HG02938 (cell line): Measurements from ENCODE around the gene MYO7A.

Experiments
- ATAC-seq: cut with Tn5 transposase; IDR thresholded peaks from one replicate; pipeline ENCODE4 v1.9.1; 2021; ENCODE audit warnings: mild to moderate bottlenecking, moderate library complexity; ENCODE audit not compliant: unreplicated experiment

Gene MYO7A

DNA sequence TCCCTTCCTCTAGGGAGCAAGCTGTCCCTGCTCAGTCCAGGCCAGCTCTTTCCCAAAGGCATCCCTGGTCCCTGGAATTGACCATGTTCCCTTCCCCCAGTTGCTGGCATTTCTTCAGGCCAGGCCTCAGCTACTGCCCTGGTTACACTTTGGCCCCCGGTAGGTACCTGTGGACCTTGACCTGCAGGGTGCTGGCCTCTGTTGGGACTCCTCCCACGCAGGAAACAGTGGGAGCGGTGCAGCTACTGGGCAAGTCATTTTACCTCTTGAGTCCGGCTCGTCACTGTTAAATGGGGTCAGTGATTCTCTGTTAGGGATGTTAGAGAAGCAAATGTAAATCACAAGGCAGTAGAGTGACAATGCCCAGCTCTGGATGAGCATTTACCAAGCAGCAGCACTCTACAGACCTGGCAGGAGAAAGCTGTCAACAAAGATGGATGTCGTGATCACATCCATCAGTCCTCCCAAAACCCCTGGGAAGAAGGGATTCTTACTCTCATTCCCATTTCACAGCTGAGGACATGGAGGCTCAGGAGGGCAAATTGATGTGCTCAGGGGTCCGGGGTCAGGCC, 16.9 kb downstream of the MYO7A start:
- ATAC-seq, result no peak

DNA sequence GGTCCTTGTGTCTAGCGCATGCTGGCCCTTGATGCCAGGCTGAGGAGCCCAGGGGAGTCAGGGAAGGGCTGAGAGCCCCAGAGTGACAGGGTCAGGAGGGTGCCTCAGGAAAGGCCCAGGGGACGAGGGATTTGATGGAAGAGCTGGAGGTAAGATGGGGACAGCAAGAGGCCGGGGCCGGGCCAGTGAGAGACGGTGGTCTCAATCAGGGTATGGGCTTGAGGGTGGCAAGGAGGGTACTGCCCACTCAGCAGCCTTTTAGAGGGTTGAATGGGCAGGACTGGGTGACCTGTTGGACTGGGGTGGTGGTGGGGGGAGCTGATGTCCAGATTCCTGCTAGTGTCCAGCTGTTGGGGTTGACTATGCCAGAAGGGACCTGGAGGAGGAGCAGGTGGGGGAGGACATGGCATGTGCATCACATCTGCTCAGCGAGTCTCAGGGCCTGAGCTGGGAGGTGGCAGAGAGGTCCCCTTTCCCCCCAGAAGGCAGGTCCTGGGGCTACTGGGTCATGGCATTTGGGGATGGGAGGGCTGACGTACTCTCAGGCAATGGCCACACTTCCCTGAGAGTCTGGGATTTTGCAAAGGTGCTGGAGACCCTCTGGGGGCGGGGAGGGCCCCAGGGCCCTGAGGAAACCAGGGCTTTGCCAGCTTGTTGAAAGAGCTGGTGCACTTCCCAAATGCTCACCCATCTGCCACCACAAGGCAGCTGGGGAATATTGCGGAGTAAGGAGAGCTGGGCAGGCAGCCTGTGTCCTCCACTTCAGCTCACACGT, 18.4 kb downstream of the MYO7A start:
- ATAC-seq, result no peak

DNA sequence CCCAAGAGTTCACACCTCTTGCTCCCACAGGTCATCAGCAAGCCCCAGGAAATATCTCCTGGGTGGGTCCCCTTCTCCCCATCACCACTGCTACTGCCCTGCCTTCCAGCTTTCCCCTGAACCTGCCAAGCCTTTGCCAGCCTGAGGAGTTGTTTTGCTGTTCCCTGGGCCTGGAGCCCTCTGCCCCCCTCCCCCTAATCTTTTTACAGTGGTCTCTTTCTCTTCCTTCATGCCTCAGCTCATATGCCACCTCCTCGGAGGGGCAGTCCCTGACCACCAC, 18.9 kb downstream of the MYO7A start:
- ATAC-seq, result no peak

DNA sequence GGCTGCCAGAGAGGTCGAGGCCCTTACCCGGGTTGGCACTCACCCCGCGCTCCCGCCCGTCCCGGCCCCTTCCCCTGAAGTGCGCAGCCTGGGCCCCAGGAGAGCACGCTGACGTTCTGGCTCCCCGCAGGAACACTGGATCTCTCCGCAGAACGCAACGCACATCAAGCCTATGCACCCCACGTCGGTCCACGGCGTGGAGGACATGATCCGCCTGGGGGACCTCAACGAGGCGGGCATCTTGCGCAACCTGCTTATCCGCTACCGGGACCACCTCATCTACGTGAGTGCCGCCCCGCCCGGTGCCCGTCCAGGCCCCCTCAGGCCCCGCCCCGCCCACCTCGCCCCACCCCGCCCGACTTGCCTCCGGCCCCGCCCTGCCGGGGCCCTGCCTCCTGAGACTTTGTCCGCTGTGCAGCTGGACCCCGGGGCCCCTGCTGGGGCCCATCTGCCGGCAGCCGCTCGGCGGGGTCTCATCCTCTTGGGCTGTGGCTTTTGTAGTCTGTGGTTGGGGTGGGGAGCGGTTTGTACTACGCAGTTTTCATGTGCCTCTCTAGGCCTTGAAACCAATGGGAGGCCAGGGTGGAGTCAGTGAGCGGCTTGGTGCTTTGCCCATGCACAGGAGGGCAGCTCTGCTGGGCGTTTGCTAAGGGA, 19.7 kb downstream of the MYO7A start:
- no peak for ATAC-seq

DNA sequence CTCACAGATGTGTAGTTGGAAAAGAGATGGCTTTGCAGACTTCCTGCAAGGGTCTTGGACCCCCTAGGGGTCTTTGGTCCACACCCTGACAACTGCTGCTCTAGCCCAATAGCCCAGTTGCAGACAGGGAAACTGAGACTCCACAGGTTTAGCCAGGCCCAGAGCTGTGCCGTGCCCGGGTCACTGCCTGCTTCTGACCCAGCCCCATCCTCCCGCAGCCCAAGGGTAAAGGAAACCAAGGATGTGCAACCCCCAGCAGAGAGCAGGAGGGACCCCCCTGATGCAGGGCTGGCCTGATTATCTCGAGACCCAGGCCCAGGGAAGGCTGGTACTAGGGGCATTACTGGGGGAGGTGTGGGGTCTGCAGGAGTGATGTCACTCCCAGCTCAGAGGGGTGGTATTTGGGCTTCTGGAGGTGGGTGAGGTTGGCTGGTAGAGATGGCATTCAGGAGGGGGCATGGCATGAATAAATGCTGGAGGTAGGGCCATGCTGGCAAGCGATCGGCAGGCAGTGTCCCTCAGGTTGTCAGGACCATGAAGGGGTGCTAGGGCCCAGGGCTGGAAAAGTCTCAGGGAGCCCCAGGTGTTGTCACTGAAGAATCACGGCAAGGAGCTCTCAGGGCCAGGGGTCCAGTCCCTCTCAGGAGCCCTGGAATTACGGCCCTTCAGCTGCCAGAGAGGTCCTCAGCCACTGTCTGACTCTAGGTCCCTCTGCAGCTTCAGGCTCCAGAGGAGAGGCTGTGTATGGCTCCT, 21.1 kb downstream of the MYO7A start:
- no peak for ATAC-seq

DNA sequence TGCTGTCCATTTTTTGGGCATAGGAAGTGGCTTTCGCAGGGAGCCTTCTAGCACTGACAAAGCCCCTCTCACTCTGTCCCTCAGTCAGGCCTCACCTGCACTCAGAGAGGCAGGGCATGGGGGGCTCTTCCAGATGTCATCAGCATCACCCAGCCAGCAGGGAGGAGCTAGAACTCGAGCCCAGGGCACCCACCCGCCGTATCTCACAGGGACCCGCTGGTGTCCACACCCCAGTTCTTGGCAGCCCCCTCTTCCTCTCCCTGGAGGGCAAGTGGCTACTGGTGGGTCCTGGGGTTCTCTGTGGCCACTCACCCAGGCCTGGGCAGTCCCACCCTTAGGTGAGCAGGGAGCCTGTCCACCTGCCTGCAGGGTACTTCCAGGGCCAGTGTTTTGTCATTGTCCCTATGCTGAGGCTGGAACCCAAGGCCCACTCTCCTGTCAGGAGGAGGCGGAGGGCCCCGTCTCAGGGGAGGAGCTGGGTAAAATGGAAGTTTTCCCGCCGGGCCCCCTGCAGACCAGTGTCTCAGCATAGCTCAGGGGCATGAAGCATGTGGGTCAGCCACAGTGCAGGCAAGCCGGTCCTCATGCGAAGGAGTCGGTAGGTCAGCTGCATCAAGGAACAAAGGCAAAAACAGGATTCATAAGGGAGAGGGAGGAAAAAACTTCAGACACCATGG, 21.8 kb downstream of the MYO7A start:
- ATAC-seq, result no peak

DNA sequence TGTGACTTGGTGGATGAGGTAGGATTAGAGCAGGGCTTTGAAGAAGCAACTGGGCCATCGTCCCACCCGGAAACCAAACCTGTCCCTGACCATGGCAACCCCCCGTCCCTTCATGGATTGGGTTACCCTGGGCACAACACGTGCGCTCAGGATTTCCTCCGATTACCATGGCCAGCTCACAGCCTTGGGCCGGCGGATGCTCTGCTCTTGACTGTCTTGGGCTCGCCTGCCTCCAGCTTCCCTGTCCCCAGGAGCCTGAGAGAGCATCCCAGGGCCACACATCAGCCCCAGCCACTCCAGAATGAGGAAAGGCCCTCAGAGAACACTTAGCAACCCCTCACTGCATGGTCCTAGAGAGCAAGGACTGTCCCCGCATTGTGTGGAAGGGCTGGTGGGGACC, 22.8 kb downstream of the MYO7A start:
- no peak for ATAC-seq

DNA sequence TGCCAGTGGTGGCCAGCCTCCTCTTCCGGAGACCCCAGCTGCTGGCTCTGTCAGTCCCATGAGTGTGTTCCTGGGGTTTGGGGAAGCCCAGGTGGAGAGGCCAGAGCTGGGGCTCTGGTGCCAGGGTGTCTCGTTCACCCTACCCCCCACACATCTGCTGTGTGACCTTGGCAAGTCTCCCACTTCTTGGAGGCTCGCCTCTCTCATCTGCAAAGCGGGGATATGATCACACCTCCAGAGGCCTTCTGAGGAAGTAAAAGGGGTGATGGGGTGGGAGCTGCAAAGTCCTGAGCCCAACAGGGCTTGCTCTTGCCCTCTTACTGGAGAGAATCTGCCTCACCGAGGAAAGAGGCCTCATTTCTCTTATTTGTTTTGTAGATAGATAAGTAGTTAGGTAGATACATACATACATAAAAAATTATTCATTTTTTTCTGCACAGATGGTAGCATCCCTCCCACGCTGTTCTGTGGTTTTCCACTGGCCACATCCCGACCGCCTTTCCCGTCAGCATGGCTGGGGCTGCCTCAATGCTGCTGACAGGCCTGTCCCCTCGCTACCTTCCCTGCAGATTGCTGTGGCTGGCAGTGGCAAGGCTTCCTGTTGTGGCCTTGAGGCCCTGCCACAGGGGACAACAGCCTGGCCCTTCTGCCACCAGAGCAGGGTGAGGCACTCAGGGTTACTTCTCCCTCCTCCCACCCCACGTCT, 23.9 kb downstream of the MYO7A start:
- ATAC-seq, result no peak

DNA sequence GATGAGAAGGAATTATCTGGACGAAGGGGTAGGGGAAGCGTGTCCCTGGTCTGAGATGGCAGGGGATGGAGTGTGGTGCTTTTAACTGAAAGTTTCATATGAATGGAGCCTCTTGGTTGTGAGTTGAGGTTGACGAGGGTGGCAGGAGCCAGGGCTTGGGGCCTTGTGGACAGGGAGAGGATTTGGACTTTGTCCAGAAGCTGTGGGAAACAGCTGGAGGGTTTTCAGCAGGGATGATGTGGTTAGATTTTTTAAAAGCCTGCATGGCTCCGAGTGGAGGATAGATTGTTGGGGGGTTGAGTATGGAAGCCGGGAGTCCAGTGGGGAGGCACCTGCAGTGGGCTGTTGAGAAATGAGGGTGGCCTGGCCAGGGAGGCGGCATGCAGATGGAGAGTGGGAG, 24.8 kb downstream of the MYO7A start:
- ATAC-seq, result no peak

DNA sequence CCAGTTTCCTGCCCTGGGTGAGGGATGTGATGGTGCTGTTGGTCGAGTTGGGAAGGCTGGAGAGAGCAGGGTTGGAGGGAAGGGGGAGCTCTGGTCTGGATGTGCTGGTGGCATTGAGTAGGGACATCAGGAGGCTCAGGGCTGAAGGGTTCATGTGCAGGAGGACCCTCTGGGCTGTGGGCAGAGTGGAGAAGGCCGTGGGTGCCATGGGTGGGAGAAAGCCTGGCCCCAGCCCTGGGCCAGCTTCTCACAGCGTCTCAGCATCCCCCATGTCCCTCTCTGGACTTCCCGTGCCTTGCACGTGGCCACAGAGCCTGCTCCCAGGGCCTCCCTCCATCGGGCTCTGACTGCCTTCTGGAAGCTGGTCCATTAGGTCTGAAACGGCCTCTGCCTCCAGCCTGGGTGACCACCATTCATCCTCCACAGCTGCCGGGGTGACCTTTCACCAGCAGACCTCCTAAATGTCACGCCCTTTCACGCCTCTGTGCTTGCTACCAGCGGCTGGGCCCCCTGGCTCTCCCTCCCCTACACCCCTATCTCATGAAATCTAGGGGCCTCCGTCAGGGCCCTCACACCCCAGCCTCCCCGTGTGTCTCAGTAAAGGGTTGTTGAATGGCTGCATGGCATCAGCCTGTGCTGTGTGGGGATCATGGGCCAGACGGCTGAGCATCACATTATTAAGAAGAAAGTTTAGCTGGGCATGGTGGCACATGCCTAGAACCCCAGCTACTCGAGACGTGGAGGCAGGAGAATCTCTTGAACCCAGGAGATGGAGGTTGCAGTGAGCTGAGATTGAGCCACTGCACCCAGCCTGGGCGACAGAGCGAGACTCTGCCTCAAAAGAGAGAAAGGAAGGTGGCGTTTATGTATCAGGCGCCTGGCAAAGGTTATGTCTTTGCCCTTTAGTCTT, 25.5 kb downstream of the MYO7A start:
- ATAC-seq, result no peak

DNA sequence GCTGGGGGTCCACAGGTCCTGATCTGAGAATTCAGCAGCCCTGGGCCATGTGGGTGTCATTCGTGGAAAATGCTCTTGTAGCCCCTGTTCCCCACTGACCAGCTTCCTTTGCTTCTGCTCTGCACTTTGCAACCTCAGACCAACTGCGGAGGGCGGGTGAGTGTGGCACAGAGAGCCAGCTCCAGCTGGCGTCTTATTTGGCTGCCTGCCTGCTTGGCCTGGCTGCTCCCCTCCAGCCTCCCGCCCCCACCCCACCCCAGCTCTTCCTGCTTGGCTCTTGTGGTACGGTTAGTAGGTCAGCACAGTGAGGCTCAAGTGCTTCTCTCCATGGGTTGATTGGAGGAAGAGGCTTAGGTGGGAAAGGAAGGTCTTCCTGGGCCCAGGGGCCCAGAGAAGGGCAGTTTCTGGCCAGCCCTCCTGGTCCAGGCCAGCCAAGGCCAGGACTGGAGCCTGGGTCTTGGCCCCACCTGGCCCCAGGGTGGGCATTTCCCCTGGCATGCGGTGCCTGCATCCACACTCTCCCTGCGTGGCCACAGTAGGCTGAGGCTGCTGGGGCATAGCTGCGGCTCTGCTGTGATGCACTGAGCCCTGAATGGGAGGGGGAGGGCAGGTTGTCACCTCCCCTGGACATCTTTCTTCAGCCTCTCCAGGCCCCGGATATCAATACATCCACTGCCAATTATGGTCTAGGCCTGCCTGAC, 26.5 kb downstream of the MYO7A start:
- ATAC-seq, result no peak

DNA sequence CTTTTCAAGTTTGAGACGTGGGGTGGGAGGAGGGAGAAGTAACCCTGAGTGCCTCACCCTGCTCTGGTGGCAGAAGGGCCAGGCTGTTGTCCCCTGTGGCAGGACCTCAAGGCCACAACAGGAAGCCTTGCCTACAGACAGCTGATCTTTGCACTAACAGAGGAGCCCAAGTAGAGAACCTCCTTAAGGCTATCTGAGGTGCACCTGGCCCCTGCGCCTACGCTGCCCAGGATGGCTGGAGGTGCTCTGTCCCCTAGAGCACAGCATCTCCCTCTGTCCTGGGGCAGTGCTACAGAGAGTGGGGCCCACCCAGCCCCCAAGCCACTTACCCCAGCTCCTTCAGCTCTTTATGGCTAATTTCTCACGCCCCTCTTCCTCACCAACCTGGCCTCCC, 27.0 kb downstream of the MYO7A start:
- no peak for ATAC-seq

DNA sequence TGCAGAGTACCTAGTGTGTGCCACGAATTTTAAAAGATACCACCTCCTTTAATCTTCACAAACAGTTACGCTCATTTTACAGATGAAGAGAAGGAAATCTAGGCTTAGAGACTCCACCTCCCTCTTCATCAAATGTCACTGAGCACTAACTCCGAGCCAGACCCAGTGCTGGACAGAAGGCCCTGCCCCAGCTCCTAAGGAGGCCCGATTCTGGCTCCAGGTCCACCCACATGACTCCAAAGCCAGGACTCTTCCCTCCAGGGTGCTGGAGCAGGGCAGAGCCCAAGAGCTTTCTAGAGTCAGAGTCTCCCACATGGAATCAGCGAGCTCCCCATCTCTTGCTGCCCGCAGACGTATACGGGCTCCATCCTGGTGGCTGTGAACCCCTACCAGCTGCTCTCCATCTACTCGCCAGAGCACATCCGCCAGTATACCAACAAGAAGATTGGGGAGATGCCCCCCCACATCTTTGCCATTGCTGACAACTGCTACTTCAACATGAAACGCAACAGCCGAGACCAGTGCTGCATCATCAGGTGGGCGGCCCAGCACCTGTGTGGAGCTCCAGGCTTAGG, 27.6 kb downstream of the MYO7A start:
- no peak for ATAC-seq

DNA sequence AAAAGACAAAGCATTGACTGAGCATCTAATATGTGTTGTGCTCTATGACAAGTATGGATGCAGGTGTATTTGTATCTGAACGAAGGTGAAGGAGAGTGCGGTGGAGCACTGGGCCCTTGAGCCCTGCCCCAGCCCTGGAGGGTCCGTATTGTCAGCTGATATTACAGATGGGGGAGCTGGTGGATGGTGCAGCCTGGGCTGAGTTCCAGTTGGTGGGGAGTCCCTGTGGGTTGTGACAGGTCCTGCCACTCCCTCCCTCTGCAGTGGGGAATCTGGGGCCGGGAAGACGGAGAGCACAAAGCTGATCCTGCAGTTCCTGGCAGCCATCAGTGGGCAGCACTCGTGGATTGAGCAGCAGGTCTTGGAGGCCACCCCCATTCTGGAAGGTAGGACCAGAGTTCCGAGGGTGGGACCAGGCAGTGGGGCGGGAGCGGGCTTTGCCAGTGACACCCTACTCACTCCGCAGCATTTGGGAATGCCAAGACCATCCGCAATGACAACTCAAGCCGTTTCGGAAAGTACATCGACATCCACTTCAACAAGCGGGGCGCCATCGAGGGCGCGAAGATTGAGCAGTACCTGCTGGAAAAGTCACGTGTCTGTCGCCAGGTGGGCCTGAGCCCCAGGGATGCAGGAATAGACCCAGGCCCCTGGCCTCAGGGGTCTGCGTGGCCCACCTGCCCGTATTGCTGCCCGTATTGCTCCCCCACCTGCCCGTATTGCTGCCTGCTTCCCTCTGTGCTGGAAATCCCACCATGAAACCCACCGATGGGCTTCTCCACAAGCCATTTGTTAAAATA, 28.6 kb downstream of the MYO7A start:
- no peak for ATAC-seq

DNA sequence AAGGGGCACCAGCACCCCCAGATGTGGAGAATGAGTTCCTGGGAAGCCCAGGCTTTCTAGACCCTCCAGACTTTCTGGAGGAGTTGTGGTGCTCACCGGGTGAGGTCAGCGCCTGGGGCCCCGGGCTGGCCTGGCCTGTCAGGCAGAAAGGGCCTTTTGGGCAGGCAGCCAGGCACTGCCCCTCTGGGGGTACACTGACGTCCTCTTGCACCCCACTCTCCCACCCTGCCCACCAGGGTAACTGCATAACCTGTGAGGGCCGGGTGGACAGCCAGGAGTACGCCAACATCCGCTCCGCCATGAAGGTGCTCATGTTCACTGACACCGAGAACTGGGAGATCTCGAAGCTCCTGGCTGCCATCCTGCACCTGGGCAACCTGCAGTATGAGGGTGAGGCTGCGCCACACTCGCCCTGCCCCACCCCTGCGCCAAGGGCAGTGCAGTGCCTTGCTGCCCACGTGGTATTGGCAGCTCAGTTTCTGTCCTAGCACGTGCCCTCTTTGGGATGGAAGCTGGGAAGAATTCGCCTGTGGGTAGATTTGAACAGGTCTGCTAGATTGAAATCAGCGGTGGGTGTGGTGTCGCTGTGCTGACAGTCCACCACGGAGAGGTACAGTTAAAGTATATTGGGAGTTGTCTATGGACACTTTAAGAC, 30.1 kb downstream of the MYO7A start:
- no peak for ATAC-seq

DNA sequence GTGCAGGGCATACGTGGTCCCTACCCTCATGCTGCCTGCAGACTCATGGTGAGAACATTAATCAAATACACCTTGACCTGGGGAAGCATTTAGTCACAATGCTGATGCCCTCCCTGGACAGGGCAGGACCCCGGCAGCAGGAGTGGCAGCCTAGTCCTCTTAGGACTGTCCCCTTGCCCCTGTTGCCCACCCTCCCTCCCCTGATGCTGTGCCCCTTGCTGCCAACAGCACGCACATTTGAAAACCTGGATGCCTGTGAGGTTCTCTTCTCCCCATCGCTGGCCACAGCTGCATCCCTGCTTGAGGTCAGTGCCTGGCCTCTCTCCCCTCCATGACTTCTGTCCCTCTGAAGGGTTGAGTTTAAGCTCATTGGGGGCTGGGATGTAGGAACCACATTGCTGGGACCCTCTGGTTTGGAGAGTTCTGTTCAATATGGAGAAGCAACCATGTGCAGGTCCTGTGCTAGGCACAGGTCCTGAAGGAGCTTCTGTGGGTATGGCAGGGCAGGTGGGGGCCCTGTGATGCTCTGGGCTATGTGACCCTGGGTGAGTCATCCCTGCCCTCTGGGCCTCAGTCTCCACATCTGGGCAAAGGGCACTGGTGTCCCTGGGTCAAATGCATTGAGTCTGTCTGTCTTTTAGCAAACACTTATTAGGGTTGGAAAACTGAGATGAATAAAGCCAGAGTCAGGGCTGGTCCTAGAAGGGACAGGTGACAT, 31.3 kb downstream of the MYO7A start:
- no peak for ATAC-seq
